GM23338 (cell line): ENCODE results near the gene METRN. TPM values are rescaled to one million over a fixed set of nuclear protein-coding genes. Genes with fewer than 3 reads are reported as not detected.

Source experiments
- ATAC-seq: fragments of 200-7000 bp; cut with Tn5 transposase; 3 replicates; pipeline ENCODE4 v1.9.1; 2020
- DNase-seq: peaks from one replicate; pipeline ENCODE4 v3.0.0-alpha.2; 2015; ENCODE audit warnings: low spot score
- H2AFZ ChIP-seq: fragments of 200-600 bp; sonication (generic); 2 replicates; pipeline ENCODE4 v1.8.0; 2016; ENCODE audit warnings: antibody characterized with exemption, mild to moderate bottlenecking, moderate library complexity
- H3F3A ChIP-seq: fragments of 200-600 bp; sonication (generic); replicated peaks from 2 replicates; pipeline ENCODE4 v1.8.0; 2017; ENCODE audit warnings: antibody characterized with exemption, mixed run types, low read depth
- H3K27ac ChIP-seq: fragments of 200-600 bp; sonication (generic); 2 replicates; pipeline ENCODE4 v1.6.1; 2016; ENCODE audit warnings: low read depth
- H3K27me3 ChIP-seq: fragments of 200-600 bp; sonication (generic); 2 replicates; pipeline ENCODE4 v1.8.0; 2016; ENCODE audit warnings: mild to moderate bottlenecking, mixed run types, moderate library complexity; ENCODE audit not compliant: insufficient read depth
- H3K36me3 ChIP-seq: fragments of 200-600 bp; sonication (generic); 2 replicates; pipeline ENCODE4 v1.8.0; 2016; ENCODE audit warnings: mild to moderate bottlenecking; ENCODE audit not compliant: insufficient read depth
- H3K4me1 ChIP-seq: fragments of 200-600 bp; sonication (generic); 2 replicates; pipeline ENCODE4 v1.8.0; 2016; ENCODE audit warnings: mild to moderate bottlenecking, moderate library complexity; ENCODE audit not compliant: insufficient read depth
- H3K4me2 ChIP-seq: fragments of 200-600 bp; sonication (generic); 2 replicates; pipeline ENCODE4 v1.7.1; 2017; ENCODE audit warnings: mixed run types
- H3K4me3 ChIP-seq: fragments of 200-600 bp; sonication (generic); 2 replicates; pipeline ENCODE4 v1.6.1; 2016; ENCODE audit warnings: mixed run types
- H3K79me2 ChIP-seq: fragments of 200-600 bp; sonication (generic); replicated peaks from 2 replicates; pipeline ENCODE4 v1.8.0; 2017; ENCODE audit warnings: mild to moderate bottlenecking; ENCODE audit not compliant: insufficient read depth
- H3K9me2 ChIP-seq: fragments of 200-600 bp; sonication (generic); 2 replicates; pipeline ENCODE4 v1.8.0; 2017; ENCODE audit not compliant: insufficient read depth
- H4K20me1 ChIP-seq: fragments of 200-600 bp; sonication (generic); replicated peaks from 2 replicates; pipeline ENCODE4 v1.8.0; 2017; ENCODE audit warnings: mild to moderate bottlenecking; ENCODE audit not compliant: insufficient read depth
- H3K27ac Mint-ChIP-seq: 2 replicates; pipeline ENCODE4 v1.8.0; 2020; ENCODE audit warnings: inconsistent platforms, mild to moderate bottlenecking, moderate library complexity, mixed read lengths
- H3K27me3 Mint-ChIP-seq: 3 replicates; pipeline ENCODE4 v1.8.0; 2022; ENCODE audit warnings: low read depth, mild to moderate bottlenecking, moderate library complexity, mixed read lengths, inconsistent platforms; ENCODE audit not compliant: insufficient read depth, poor library complexity
- H3K36me3 Mint-ChIP-seq: 3 replicates; pipeline ENCODE4 v1.8.0; 2021; ENCODE audit warnings: low read depth, mild to moderate bottlenecking, inconsistent platforms, moderate library complexity, mixed read lengths
- H3K4me1 Mint-ChIP-seq: 3 replicates; pipeline ENCODE4 v1.8.0; 2020; ENCODE audit warnings: mild to moderate bottlenecking, inconsistent platforms, mixed read lengths
- H3K4me3 Mint-ChIP-seq: 3 replicates; pipeline ENCODE4 v1.8.0; 2021; ENCODE audit warnings: moderate library complexity, mild to moderate bottlenecking, inconsistent platforms, mixed read lengths
- H3K9me3 Mint-ChIP-seq: 3 replicates; pipeline ENCODE4 v1.8.0; 2020; ENCODE audit warnings: moderate library complexity, mild to moderate bottlenecking, inconsistent platforms, mixed read lengths
- CREB1 ChIP-seq: fragments of 250-450 bp; sonication (Bioruptor Pico); IDR thresholded peaks from 2 replicates; pipeline ENCODE4 v1.5.0; 2020; ENCODE audit warnings: low read depth, mild to moderate bottlenecking, moderate library complexity
- CTCF ChIP-seq, 2 experiments: fragments of 200-600 bp in 1 of 2; sonication (generic) in 1 of 2; conservative IDR thresholded peaks; 2 replicates each; pipeline versions ENCODE4 v1.5.1 to v1.6.1; 2016 to 2017; ENCODE audit warnings: antibody characterized with exemption in 2 of 2, low read depth in 2 of 2, mild to moderate bottlenecking in 2 of 2, moderate library complexity in 1 of 2
- ETS1 ChIP-seq: IDR thresholded peaks from 2 replicates; pipeline ENCODE4 v1.6.1; 2016; ENCODE audit warnings: antibody characterized with exemption
- EZH2 ChIP-seq: fragments of 200-600 bp; sonication (generic); IDR thresholded peaks from one replicate; pipeline ENCODE4 v1.8.0; 2017; ENCODE audit warnings: antibody characterized with exemption, mild to moderate bottlenecking, low read depth; ENCODE audit not compliant: unreplicated experiment
- EZH2phosphoT487 ChIP-seq: fragments of 200-600 bp; sonication (generic); IDR thresholded peaks from one replicate; pipeline ENCODE4 v1.8.1; 2018; ENCODE audit warnings: antibody characterized with exemption; ENCODE audit not compliant: unreplicated experiment
- JUNB ChIP-seq: IDR thresholded peaks from one replicate; pipeline ENCODE4 v1.6.1; 2016; ENCODE audit warnings: antibody characterized with exemption; ENCODE audit not compliant: unreplicated experiment
- REST ChIP-seq: IDR thresholded peaks from one replicate; pipeline ENCODE4 v1.6.1; 2018; ENCODE audit warnings: antibody characterized with exemption; ENCODE audit not compliant: unreplicated experiment
- STAT1 ChIP-seq: IDR thresholded peaks from one replicate; pipeline ENCODE4 v1.6.1; 2016; ENCODE audit warnings: antibody characterized with exemption; ENCODE audit not compliant: unreplicated experiment
- ZNF114 ChIP-seq: fragments of 250-450 bp; sonication (Bioruptor Pico); IDR thresholded peaks from 2 replicates; pipeline ENCODE4 v1.5.0; 2020; ENCODE audit warnings: mild to moderate bottlenecking, moderate library complexity
- ZNF331 ChIP-seq: fragments of 250-450 bp; sonication (Bioruptor Pico); IDR thresholded peaks from 2 replicates; pipeline ENCODE4 v1.5.0; 2020; ENCODE audit warnings: low read depth, mild to moderate bottlenecking, moderate library complexity
- polyA plus RNA-seq: library from polyadenylated mRNA; unstranded; fragments of >200 nt; fragmentation: Nextera tagmentation; extraction: Ambion mirVana; gene quantifications from 2 replicates; pipeline ENCODE4 v1.2.1, GENCODE V29; 2016
- total RNA-seq: library from RNA; depleted of rRNA; stranded (reverse); fragments of >200 nt; shearing (Covaris generic); gene quantifications from 2 replicates; pipeline ENCODE4 v1.2.3, GENCODE V29; 2014

METRN gene
- total and polyA plus RNA-seq, 2 experiments from 2014 or later = 18.7 to 33.0 TPM

- Histone ChIP-seq H3K36me3 (no peaks in the 10 kb centered on the region), H3K4me1 (no peaks in the 10 kb centered on the region; the same call in 1 of the 2 replicates), H3K9me2 (no peaks in the 10 kb centered on the region), H3K4me2 (peak overlapping the region; percentile 85), H3F3A (0 out of 2 replicates have a peak, but pooled peaks cover 3% of the 10 kb centered on the region), H3K4me3 (peak overlapping the region; percentile 68), H3K27me3 (peaks cover 74% of the 10 kb centered on the region), H3K79me2 (no peaks in the 10 kb centered on the region; the same call in 1 of the 2 replicates), H2AFZ (no peak overlapping the region), H4K20me1 (no peaks in the 10 kb centered on the region; the same call in 1 of the 2 replicates), H3K27ac (no peak overlapping the region)
- Mint-ChIP-seq H3K36me3 (no peaks in the 10 kb centered on the region), H3K27me3 (peaks cover 52% of the 10 kb centered on the region), H3K4me1 (peaks cover 3% of the 10 kb centered on the region; the same call in 2 of the 3 replicates), H3K4me3 (peak overlapping the region; percentile 75), H3K9me3 (no peaks in the 10 kb centered on the region; the same call in 1 of the 3 replicates), H3K27ac (no peak overlapping the region)
- ATAC-seq = peak; percentile 20
- TF ChIP-seq STAT1 = no peak
- no peak for TF ChIP-seq ZNF114 (CRISPR knock-in tag)
- TF ChIP-seq EZH2 = peak; percentile 44
- peak; percentile 68 for DNase-seq
These were observed 20.6 kb upstream of the METRN start for GRCh38 chr16:694187-694862.

- no peak for DNase-seq
- Mint-ChIP-seq H3K4me1 (peaks cover 3% of the 10 kb centered on the region; the same call in 2 of the 3 replicates), H3K36me3 (no peaks in the 10 kb centered on the region), H3K4me3 (peak overlapping the region; percentile 52; the same call in 2 of the 3 replicates), H3K27me3 (peaks cover 57% of the 10 kb centered on the region), H3K27ac (no peak overlapping the region), H3K9me3 (no peaks in the 10 kb centered on the region; the same call in 1 of the 3 replicates)
- Histone ChIP-seq H3K79me2 (no peaks in the 10 kb centered on the region), H3F3A (0 out of 2 replicates have a peak, but pooled peaks cover 3% of the 10 kb centered on the region), H2AFZ (no peak overlapping the region), H3K4me1 (no peaks in the 10 kb centered on the region; the same call in 1 of the 2 replicates), H3K36me3 (no peaks in the 10 kb centered on the region), H3K4me3 (peak overlapping the region; percentile 68), H3K27ac (no peak overlapping the region), H3K9me2 (no peaks in the 10 kb centered on the region), H4K20me1 (no peaks in the 10 kb centered on the region; the same call in 1 of the 2 replicates), H3K4me2 (peak overlapping the region; percentile 85), H3K27me3 (peaks cover 80% of the 10 kb centered on the region)
- ATAC-seq = peak; percentile 1; the same call in 2 of the 3 replicates
- TF ChIP-seq EZH2phosphoT487 (no peak), JUNB (no peak), REST (no peak), ZNF114 (CRISPR knock-in tag) (no peak), ETS1 (no peak), CTCF (conservative IDR thresholded peaks at IDR 0.05; ENCODE audit: low read depth in 2 of 2) (no peak), ZNF331 (CRISPR knock-in tag) (no peak), STAT1 (no peak), CREB1 (CRISPR knock-in tag) (no peak)
These were observed 20.0 kb upstream of the METRN start for GRCh38 chr16:694863-695354.
